ENCODE results near the gene CNTNAP2. TPM values are rescaled to one million over a fixed set of nuclear protein-coding genes. Genes with fewer than 3 reads are reported as not detected.

CNTNAP2 gene
- total RNA-seq, 2 donors from 2014 or later, result 171 to 228 TPM

- peaks cover 8% of the 10 kb centered on the region for H3K4me1 Mint-ChIP-seq
- peak; percentile 53 for TF ChIP-seq CTCF (conservative IDR thresholded peaks at IDR 0.05)
- WGBS, 2 experiments (ENCODE audit: insufficient coverage in 1 of 2, insufficient read length in 1 of 2), result 88 to 89% methylated on average over 5 to 6 of the region's 8 CpGs
- H3K4me1 ChIP-seq (ENCODE audit: control insufficient read depth, insufficient read depth, low read length), result no peaks in the 10 kb centered on the region
- no peak for DNase-seq
- no peaks in the 10 kb centered on the region for H3K27me3 ChIP-seq (ENCODE audit: control insufficient read depth, insufficient read depth, low read length, poor library complexity, severe bottlenecking)
- H3K9me3 ChIP-seq (ENCODE audit: control insufficient read depth, low read length), result peaks cover 6% of the 10 kb centered on the region
- H3K27me3 Mint-ChIP-seq (ENCODE audit: insufficient read depth), result no peaks in the 10 kb centered on the region
- H3K9ac ChIP-seq (ENCODE audit: extremely low read depth, low read length, poor library complexity, severe bottlenecking), result peak overlapping the region; percentile 21
- H3K27ac ChIP-seq (ENCODE audit: low read depth, low read length), result no peak overlapping the region
- peaks cover 5% of the 10 kb centered on the region for H3K9me3 Mint-ChIP-seq
- H3K36me3 ChIP-seq (ENCODE audit: control insufficient read depth, insufficient read depth, low read length), result no peaks in the 10 kb centered on the region
- no peaks in the 10 kb centered on the region for H3K36me3 Mint-ChIP-seq (ENCODE audit: low read depth)
- no peak overlapping the region for H3K27ac Mint-ChIP-seq
- H3K4me3 ChIP-seq (ENCODE audit: low read length), result no peak overlapping the region
- no peak overlapping the region for H3K4me3 Mint-ChIP-seq
Measured at GRCh38 chr7:146126767-146127509, 10.3 kb downstream of the CNTNAP2 start.

- Mint-ChIP-seq H3K4me3 (no peak overlapping the region), H3K36me3 (ENCODE audit: low read depth) (no peaks in the 10 kb centered on the region), H3K4me1 (peaks cover 8% of the 10 kb centered on the region), H3K27me3 (ENCODE audit: insufficient read depth) (no peaks in the 10 kb centered on the region), H3K27ac (no peak overlapping the region), H3K9me3 (peaks cover 10% of the 10 kb centered on the region)
- Histone ChIP-seq H3K27ac (ENCODE audit: low read depth, low read length) (no peak overlapping the region), H3K36me3 (ENCODE audit: control insufficient read depth, insufficient read depth, low read length) (no peaks in the 10 kb centered on the region), H3K27me3 (ENCODE audit: control insufficient read depth, insufficient read depth, low read length, poor library complexity, severe bottlenecking) (no peaks in the 10 kb centered on the region), H3K9ac (ENCODE audit: extremely low read depth, low read length, poor library complexity, severe bottlenecking) (no peak overlapping the region), H3K4me1 (ENCODE audit: control insufficient read depth, insufficient read depth, low read length) (no peaks in the 10 kb centered on the region), H3K9me3 (ENCODE audit: control insufficient read depth, low read length) (peaks cover 8% of the 10 kb centered on the region), H3K4me3 (ENCODE audit: low read length) (no peak overlapping the region)
- TF ChIP-seq CTCF (conservative IDR thresholded peaks at IDR 0.05), result peak; percentile 13
- 42 to 50% methylated on average over 1 of the region's 1 CpG for WGBS, 2 experiments (ENCODE audit: insufficient coverage in 1 of 2, insufficient read length in 1 of 2)
- DNase-seq, result no peak
Measured at GRCh38 chr7:146129296-146129695, 12.7 kb downstream of the CNTNAP2 start.

GRCh38 chr7:146129997-146130396 is 13.4 kb downstream of the CNTNAP2 start:
- Histone ChIP-seq H3K36me3 (ENCODE audit: control insufficient read depth, insufficient read depth, low read length) (no peaks in the 10 kb centered on the region), H3K4me1 (ENCODE audit: control insufficient read depth, insufficient read depth, low read length) (no peaks in the 10 kb centered on the region), H3K27ac (ENCODE audit: low read depth, low read length) (no peak overlapping the region), H3K9me3 (ENCODE audit: control insufficient read depth, low read length) (peaks cover 8% of the 10 kb centered on the region), H3K4me3 (ENCODE audit: low read length) (no peak overlapping the region), H3K27me3 (ENCODE audit: control insufficient read depth, insufficient read depth, low read length, poor library complexity, severe bottlenecking) (no peaks in the 10 kb centered on the region), H3K9ac (ENCODE audit: extremely low read depth, low read length, poor library complexity, severe bottlenecking) (no peak overlapping the region)
- WGBS, 2 experiments (ENCODE audit: insufficient coverage in 1 of 2, insufficient read length in 1 of 2), result 93 to 95% methylated on average over 4 to 9 of the region's 9 CpGs
- peaks cover 10% of the 10 kb centered on the region for H3K9me3 Mint-ChIP-seq
- peaks cover 8% of the 10 kb centered on the region for H3K4me1 Mint-ChIP-seq
- H3K4me3 Mint-ChIP-seq, result no peak overlapping the region
- H3K27ac Mint-ChIP-seq, result no peak overlapping the region
- TF ChIP-seq CTCF (conservative IDR thresholded peaks at IDR 0.05), result no peak
- no peaks in the 10 kb centered on the region for H3K27me3 Mint-ChIP-seq (ENCODE audit: insufficient read depth)
- H3K36me3 Mint-ChIP-seq (ENCODE audit: low read depth), result no peaks in the 10 kb centered on the region
- DNase-seq, result no peak
